Suprapubic skin (tissue), 3 donors: Measurements from ENCODE around the gene TLE1.

Experiments used
- EP300 ChIP-seq: sonication (generic); formaldehyde crosslinking; IDR thresholded peaks from one replicate; pipeline ENCODE4 v1.6.1; 2017; ENCODE audit warnings: antibody characterized with exemption
- POLR2A ChIP-seq, 2 donors: fragments of 450-650 bp; IDR thresholded peaks; one replicate each; pipeline ENCODE4 v1.6.1; 2017; ENCODE audit warnings: antibody characterized with exemption in 2 of 2, mild to moderate bottlenecking in 2 of 2, moderate library complexity in 2 of 2
- TF ChIP-seq, protein P1 (sequence below), 2 donors: fragments of 200-600 bp in 1 of 2; fragments of 450-650 bp in 1 of 2; sonication (generic) in 1 of 2; IDR thresholded peaks; one replicate each; pipeline ENCODE4 v1.5.1; 2016 to 2019; ENCODE audit warnings: antibody characterized with exemption in 2 of 2, mild to moderate bottlenecking in 1 of 2, moderate library complexity in 1 of 2

DNA sequence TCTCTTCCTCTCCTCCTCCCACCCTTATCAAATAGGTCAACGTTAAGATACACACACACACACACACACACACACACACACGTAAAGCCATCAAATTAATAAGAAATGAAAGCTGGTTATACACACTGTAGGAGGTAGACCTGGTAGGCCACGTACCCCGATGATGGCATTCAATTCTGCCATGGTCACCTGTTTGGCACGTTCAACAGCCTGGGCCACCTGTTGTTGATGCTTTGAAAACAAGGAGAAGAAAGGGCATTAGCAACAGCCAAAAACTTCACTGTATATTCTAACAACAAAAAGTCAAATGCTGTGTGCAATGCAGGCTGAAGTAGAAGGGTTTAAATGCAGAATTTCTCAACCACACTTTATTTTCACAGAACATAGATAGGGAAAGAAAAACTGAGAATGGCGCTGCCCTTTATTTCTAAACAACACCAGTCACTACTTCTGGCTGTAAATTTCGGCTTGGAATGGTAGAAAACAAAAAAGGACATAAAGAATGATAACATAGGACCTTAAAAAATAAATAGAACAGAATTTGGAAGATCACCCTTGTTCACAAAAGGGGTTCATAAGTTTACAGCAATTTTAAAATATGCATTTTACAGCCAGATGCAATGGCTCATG lies 37.2 kb downstream of the TLE1 start:
- TF ChIP-seq, protein P1, sequence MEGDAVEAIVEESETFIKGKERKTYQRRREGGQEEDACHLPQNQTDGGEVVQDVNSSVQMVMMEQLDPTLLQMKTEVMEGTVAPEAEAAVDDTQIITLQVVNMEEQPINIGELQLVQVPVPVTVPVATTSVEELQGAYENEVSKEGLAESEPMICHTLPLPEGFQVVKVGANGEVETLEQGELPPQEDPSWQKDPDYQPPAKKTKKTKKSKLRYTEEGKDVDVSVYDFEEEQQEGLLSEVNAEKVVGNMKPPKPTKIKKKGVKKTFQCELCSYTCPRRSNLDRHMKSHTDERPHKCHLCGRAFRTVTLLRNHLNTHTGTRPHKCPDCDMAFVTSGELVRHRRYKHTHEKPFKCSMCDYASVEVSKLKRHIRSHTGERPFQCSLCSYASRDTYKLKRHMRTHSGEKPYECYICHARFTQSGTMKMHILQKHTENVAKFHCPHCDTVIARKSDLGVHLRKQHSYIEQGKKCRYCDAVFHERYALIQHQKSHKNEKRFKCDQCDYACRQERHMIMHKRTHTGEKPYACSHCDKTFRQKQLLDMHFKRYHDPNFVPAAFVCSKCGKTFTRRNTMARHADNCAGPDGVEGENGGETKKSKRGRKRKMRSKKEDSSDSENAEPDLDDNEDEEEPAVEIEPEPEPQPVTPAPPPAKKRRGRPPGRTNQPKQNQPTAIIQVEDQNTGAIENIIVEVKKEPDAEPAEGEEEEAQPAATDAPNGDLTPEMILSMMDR (IDR thresholded peaks at IDR 0.05), result no peak
- TF ChIP-seq POLR2A (IDR thresholded peaks at IDR 0.05) (no peak), EP300 (no peak)
